GM18508 (cell line): ENCODE results near the gene AP3D1.
A peak's percentile ranks its signal among the peaks of the same experiment; 100 is the strongest.

Experiments used
- ATAC-seq: cut with Tn5 transposase; IDR thresholded peaks from one replicate; pipeline ENCODE4 v1.9.1; 2021; ENCODE audit warnings: moderate number of reproducible peaks; ENCODE audit not compliant: insufficient read depth, unreplicated experiment

AP3D1 gene

DNA sequence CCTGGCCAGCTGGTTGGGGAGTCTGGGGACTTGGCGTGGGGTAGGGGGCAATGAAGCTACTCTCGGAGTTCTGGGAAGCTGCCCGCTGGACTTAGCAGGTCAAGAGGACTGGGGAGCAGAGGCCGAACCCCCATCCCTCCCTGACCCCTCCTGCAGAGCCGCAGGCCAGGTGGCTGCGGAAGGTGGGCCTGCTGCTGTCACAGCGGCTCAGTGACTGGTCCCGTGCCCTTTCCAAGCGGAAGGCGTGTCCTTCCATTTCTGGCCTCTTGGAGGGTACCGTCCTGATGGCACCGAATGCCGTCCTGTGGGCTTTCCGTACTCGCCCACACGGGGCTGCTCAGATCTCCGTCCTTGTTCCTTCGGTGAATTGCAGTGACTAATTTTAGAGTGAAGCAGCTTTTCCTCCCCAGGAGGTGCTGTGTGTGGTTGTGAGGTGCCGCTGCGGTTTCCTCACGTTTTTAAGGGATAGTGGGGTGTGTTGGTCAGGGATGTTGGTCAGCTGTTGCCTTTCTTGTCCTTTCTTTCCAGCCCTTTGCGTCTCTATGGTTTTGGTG, 33.1 kb upstream of the AP3D1 start:
- no peak for ATAC-seq

DNA sequence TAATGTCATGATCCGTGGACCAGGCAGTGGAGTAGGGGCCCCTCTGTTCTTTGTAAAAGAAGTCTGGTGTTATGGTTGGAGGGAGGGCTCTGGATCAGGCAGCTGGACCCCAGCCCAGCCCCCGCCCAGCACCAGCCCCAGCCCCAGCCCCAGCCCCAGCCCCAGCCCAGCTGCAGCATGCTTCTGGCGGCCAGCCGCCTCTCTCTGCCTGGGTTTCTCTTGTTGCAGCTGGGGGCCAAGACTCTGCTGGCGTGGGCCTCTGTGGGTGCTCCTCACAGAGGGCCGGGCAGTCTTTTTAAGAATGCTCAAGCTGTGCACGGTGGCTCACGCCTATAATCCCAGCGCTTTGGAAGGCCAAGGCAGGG, 30.2 kb upstream of the AP3D1 start:
- ATAC-seq: no peak

DNA sequence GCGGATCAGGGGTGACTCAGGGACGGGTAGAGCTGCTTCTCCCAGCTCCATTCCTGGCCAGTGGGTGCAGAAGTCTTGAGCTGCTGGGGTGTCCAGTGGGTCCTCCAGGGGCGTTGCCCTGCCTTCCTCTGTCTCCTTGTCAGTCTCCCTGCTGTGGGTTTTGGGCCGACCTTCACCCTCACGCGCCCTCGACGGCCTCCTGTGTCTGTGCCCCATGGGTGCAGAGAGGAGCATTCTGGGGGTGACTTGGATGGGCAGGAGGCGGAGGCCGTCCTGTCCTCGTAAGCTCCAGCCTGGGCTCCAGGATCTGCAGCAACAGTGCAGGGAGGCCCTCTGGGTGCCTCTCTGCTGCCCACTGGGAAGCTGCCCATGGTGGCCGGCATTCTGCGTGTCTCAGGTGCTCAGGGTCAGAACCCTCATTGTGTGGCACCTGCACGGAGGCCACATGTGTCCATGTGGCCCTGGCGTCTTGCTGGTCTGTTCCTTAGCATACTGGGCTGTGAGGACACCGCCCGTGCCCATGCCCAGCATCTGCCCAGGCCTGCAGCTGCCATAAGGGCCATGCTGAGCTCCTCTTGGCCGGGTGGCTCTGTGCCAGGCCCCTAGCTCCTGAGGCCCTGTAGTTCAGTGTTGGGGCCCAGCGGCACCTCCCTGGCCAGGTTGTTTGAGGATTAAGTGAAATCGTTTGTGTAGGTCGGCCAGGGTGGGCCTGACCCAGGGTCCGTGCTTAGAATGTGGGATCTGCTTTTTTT, 29.7 kb upstream of the AP3D1 start:
- no peak for ATAC-seq

DNA sequence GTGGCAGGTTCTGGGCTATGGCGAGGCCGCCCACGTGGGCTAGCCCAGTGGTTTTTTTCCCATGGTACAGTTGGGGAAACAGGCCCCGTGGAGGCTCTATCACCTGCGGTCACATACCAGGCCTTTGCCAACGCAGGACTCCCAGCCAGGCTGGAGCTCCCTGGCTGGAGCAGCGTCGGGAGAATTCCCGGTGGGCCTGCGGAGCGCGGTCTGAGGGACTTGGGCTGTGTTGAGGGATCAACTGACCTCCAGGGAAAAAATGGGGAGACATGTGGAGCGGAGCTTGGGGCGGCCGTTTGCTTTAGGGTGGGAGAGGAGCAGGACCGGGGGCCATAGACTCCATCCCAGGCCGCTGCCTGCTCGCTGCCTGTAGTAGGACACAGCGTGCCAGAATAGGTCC, 28.7 kb upstream of the AP3D1 start:
- no peak for ATAC-seq

DNA sequence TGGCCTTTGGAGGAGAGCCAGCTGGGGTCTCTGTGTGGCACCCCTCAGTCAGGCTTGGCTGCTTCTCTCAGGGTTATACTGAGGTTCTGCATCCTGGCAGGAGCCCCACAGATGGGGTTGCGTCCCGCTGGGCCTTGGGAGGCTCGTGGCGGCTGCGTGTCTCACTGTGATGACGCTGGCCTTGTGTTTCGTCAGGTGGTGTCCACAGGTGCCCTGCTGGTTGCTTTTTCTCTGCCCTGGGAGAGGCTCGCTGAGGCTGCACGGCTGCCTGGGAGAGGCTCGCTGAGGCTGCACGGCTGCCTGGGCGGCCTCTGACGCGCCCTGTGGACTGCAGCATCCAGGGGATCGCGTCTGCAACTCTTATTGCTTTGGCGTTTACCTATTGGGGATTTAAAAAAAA, 27.7 kb upstream of the AP3D1 start:
- ATAC-seq: no peak

DNA sequence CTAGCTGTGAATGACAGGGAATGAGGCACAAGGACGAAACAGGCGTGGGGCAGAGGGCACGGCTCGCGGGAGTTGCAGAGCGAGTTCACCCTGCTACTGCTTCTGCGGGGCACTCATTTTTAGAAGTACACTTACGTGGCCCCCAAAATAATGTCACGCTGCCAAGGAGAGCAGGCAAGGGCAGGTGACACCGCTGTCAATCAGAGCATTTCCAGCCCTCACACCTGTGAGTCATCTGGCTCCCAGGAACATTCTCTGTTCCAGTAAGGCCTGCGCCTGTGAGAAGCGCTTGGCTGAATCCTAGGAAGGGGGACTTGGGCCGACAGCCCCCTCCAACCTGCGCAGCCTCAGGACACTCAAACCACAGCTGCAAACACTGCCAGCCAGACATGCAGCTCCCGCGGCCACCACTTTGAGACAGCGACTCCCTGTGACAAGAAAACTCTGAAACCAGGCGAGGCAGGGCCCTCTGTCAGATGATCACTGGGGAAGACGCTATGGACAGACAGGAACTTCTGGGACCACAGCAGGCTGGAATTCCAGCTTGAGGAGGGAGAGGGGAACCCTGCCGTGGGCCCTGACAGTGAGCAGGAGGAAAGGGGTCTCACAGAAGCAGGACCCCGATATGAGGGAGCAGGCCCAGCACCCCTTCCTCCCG, 25.1 kb upstream of the AP3D1 start:
- ATAC-seq: no peak

DNA sequence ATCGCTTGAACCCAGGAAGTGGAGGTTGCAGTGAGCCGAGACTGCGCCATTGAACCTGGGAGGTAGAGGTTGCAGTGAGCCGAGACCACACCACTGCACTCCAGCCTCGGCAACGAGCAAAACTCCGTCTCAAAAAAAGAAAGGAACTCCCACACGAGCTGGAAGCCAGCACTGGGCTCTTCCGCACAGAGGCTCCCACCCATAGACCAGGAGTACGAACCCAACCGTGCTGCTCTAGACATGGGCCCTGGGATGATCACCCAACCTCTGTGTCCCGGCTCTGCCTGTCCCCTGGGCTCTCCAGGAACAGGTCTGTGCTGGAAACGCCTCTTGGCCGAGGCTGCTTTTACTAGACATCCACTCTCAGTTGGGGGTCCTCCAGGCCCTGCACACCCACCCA, 24.4 kb upstream of the AP3D1 start:
- no peak for ATAC-seq

DNA sequence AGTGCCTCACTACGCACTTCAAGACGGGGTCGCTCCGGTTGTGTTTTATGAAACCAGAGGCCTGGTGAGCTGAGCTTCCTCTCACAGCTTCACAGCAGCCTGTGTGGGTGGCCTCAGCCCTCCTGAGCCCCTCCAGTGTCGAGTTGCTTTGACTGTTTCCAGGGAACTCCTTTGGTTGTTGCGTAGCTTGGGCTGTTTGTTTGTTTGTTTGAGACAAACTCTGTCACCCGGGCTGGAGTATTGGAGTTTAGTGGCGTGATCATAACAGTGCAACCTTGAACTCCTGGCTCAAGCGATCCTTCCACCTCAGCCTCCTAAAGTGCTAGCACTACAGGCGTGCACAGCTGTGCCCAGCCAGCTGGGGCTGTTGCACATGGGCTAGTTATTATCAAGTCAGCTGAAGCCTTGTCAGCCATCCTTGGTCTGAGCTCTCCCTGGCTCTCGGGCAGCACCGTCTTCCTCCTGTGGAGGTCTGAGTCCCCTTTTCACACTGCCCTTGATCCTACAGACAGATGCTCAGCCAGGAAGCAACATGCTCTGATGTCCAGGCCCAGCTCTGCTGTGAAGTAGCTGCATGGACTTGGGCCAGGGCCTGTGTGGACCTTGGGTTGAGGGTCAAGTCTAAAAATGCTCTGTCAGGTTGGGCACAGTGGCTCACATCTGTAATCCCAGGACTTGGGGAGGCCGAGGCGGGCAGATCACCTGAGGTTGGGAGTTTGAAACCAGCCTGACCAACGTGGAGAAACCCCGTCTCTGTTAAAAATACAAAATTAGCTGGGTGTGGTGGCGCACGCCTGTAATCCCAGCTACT, 22.6 kb upstream of the AP3D1 start:
- no peak for ATAC-seq

DNA sequence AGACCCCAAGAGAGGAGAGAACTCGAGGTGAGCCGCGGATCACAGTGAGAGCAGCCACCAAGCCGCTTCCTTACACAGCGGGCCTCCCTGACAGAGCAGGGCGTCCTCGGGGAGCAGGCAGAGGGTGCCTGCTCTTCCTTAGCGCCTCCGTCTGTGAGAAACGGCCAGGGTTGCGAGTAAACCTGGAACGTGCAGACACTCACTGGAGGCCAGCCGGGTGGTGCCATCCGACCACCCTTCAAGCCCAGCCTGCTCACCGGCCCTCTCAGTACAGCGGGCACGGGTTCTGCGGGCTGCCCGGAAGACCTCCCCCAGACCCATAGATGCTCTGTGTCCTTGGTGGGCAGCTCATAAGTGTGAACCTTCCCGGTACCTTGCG, 22.0 kb upstream of the AP3D1 start:
- ATAC-seq: no peak

DNA sequence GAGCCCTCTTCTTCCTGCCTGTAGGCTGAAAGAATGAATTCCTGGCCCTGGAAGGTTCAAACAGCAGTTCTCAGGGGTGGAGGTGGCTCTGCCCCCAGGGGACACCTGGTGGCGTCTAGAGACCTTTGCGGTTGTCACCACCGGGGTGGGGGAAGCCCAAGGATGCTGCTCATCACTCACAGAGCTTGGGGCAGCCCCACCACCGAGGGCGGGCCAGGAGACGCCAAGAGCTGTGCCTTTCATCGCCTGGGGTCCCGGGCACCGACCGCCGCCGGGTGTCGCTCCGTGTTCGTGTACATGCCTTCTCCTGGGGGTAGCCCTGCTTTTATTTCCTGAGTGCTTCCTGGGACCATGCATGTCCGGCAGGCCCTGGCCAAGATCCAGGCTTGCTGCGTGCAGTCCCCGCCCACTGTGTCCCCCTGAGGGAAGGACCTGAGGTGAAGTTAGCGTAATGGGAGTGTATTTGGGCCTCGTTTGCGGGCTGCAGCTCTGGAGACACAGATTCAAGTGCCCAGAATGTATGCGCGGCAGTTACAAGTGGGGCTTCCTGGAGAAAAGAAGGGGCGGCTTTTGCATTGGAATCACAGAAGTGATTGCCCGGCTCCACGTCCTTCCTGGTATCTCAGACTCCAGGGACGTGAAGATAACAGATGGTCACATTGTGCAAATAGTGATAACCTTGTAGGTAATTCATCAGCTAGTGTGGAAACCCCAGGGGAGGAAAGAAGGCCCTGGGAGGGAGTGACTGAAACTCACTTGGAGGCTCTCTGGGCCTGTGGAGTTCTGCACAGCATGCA, 20.2 kb upstream of the AP3D1 start:
- ATAC-seq: no peak

DNA sequence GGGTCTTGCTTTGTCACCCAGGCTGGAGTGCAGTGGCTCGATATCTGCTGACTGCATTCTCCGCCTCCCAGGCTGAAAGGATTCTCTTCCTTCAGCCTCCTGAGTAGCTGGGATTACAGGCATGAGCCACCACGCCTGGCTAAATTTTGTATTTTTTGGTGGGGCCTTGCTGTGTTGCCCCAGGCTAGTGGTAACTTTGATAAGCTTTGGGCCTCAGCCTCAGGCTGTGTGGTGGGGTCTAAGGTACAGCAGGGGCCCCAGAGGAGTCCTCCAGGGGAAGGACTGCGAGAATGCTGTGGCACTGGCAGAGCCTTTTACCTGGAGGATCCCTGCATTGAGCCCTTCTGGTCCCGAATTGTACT, 19.6 kb upstream of the AP3D1 start:
- no peak for ATAC-seq

DNA sequence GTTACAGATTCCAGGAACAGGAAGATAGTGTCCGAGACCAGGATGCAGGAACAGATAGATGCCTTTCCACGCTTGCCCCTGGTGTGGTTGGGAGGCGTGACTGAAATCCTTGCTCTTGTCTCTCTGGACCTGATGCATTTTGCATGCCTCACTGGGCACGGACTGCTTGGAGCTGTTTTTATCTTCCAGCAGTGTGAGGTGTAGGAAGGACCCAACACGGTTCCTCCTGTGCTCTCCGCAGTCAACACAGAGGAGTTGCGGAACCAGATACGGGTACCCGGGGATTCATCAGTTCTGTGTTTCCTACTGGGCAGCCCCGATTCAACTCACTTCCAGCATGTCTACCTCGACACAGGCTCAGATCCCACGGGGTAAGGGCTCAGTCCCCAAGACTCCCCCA, 18.9 kb upstream of the AP3D1 start:
- ATAC-seq: no peak

DNA sequence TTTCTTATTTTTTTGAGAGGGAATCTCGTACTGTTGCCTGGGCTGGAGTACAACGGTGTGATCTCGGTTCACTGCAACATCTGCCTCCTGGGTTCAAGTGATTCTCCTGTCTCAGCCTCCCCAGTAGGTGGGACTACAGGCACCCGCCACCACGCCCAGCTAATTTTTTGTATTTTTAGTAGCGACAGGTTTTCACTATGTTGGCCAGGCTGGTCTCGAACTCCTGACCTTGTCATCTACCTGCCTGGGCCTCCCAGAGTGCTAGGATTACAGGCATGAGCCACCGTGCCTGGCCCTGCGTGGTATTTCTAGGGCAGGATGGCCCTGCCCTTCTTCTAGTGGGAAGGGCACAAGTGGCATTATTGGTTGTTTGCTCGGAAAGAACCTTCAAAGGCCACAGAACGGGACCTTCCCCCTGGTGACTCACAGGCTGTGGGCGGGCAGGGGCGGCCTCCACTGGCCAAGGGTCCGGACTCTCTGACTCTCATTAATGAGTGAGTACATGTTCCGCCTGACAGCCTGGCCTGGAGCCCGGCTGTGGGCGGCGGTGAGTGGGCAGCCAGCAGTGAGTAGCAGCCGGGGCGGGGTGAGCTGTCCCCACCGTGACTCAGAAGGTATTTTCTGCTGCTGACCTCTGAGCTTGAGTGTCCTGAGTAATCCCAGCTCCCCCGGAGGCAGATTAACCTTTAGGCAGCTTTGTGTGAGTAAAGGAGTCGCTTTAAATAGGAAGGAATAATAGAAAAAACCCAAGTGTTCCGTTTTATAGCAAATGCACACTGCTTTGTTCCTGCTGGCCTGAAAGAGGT, 17.5 kb upstream of the AP3D1 start:
- peak; percentile 43 for ATAC-seq

DNA sequence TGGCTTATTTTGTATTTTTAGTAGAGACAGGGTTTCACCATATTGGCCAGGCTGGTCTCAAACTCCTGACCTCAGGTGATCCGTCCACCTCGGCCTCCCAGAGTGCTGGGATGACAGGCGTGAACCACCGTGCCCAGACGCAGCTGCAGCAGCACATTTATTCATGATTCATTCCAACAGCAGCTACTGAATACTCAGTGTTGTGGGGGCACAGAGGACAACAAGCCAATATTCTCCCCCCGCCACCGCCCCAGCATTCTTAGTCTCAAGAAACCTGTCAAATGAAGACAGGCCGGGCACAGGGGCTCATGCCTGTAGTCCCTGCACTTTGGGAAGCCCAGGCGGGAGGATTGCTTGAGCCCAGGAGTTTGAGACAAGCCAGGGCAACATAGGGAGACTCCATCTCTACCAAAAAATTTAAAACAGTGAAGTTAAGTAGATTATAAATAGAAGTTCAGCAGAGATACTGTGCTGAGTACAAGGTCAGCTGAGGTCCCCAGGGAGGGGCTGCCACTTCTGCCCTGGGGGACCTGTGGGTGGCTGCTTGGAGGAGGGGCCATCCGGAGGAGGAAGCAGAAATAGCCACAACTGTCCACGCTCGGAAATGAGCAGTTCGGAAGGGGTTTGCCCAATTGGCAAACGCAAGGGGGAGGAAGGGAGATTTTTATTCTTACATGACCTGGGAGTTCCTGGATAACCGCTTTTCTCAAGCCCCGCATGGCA, 16.7 kb upstream of the AP3D1 start:
- no peak for ATAC-seq

DNA sequence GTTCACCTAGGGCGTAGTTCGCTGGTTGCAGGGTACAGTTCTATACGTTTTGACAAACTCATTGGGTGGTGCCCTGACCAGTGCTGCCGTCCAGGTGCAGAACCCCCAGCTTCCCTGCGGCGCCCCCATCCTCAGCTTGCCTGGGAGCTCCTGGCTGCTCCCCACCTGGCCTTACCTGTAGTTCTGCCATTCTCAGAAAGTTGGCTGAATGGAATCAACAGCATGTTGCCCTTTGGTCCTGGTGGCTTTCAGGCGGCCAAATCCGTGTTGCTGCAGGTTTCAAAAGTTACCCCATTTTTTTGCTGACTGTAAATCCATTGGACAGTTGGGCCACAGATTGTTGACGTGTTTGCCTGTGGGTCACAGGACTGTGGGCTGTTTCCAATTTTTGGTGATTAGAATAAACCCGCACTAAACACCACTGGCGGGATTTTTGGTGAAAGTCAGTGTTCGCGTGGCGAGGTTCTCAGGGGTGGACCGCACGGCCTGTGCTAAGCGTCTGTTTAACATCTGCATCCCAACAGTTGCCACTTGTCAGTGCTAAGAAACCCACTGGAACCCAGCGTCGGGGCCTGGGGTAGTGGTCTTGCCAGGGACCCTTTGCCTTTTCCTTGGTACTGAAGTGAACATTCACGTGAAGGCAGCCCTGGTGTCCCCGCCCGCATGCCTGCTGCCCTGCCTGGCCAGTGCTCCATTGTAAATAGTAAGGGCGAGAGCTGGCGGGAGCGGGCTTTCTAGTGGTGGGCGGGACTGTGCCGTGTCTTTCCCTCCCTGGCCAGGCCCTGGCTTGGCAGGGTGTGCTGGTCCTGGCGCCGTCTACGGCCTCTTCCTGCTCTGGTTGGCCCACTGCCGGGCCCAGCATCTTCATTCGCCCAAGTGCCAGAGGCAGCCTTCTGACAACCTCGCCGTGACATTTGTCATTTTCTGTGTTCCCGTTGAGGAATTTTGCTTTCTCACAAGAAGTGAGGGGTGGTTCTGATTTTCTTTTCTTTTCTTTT, 15.7 kb upstream of the AP3D1 start:
- ATAC-seq: no peak

DNA sequence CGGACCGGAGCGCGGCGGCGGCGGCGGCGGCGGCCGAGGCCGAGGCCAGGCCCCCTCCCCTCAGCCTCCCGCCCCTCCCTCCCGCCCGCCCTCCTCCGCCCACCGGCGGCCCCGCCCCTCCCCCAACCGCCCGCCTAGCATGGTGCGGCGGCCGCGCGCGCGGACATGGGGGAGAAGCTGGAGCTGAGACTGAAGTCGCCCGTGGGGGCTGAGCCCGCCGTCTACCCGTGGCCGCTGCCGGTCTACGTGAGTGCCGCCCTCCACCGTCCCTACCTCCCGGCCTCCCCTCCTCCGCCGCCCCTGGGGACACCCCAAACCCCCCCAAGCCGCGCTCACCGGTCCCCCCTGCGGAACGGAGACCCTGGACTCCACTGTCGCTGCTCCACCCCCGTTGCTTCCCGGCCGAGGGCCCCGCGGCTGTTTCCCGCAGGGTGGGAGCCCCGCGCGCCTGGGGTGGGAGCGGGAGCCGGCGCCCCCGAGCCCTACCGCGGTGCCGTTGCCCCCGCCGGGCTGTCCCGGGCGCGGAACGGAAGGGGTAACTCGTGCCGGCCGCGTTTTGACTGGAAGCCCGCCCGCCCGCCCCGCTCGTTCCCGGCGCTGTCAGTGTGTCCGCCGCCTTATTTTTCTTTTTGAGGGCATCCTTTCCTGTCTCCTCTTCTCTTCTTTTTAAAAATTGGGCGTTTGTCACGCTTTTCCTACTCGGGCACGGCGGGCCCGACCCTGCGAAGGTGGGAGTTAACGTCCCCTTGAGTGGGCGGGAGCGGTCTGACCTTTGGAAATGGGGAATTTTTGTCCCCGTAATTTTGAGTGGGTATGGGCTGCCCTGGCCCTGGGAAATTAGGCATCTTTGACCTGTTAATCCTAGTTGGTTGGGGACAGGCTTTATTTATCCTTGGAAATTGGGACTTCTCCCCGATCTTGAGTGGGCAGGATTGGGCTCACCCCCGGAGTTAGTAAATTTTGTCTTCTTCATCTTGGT, 12.9 kb upstream of the AP3D1 start:
- ATAC-seq: no peak

DNA sequence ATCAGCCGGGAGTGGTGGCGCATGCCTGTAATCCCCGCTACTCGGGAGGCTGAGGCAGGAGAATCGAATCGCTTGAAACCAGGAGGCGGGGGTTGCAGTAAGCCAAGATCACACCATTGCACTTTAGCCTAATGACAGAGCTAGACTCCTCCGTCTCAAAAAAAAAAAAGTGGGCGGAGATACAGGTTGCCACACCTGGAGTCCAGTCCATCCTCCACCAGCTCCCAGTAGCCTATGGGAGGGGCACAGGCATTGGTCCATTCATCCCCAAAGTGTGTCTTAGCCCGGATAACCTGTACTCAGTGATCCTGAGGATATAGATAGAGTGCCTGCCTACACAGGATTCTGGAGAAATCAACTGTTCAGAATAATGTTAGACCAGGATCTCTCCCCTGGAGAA, 9.0 kb upstream of the AP3D1 start:
- no peak for ATAC-seq
